Esophagus squamous epithelium (tissue), 4 donors: ENCODE data around the gene GPR176.

Experiments used
- POLR2A ChIP-seq, 4 donors: fragments of 450-650 bp; IDR thresholded peaks; one replicate each; pipeline ENCODE4 v1.6.1; 2017; ENCODE audit warnings: antibody characterized with exemption in 4 of 4, mild to moderate bottlenecking in 4 of 4, moderate library complexity in 3 of 4
- TF ChIP-seq, protein P1 (sequence below), 6 experiments: fragments of 450-650 bp in 4 of 6; fragments of 200-600 bp in 2 of 6; sonication (generic) in 2 of 6; IDR thresholded peaks; one replicate each; pipeline ENCODE4 v1.5.1; 2016 to 2019; ENCODE audit warnings: antibody characterized with exemption in 6 of 6, mild to moderate bottlenecking in 4 of 6, moderate library complexity in 4 of 6

DNA sequence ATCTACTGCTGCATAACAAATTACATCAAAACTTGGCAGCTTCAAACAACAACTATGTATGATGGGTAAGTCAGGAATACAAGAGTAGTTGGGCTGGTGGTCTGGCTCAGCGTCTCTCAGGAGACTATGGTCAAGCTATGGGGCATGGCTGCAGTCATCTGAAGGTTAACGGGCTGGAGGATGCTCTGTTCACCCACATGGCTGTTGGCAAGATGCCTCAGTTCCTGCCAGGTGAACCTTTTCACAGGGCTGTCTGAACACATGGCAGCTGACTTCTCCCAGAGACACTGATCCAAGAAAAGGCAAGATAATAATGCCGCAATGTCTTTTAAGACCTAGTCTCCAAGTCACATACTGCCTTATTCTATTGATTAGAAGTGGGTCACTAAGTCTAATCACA lies 63.7 kb downstream of the GPR176 start:
- TF ChIP-seq, protein P1, sequence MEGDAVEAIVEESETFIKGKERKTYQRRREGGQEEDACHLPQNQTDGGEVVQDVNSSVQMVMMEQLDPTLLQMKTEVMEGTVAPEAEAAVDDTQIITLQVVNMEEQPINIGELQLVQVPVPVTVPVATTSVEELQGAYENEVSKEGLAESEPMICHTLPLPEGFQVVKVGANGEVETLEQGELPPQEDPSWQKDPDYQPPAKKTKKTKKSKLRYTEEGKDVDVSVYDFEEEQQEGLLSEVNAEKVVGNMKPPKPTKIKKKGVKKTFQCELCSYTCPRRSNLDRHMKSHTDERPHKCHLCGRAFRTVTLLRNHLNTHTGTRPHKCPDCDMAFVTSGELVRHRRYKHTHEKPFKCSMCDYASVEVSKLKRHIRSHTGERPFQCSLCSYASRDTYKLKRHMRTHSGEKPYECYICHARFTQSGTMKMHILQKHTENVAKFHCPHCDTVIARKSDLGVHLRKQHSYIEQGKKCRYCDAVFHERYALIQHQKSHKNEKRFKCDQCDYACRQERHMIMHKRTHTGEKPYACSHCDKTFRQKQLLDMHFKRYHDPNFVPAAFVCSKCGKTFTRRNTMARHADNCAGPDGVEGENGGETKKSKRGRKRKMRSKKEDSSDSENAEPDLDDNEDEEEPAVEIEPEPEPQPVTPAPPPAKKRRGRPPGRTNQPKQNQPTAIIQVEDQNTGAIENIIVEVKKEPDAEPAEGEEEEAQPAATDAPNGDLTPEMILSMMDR (IDR thresholded peaks at IDR 0.05) = no peak
- TF ChIP-seq POLR2A (IDR thresholded peaks at IDR 0.05) = no peak
